CD4-positive, alpha-beta T cell treated with Interleukin-6 for 4 hours (primary cell): ENCODE results near the gene SH3PXD2A.
"Not testable (repeated sequence)": the region's sequence is repeated elsewhere in the genome, so short reads cannot be mapped to it uniquely, and the experiment has no call there.

Source experiments
- DNase-seq: peaks from one replicate; pipeline ENCODE4 v3.0.0-alpha.2; 2020; ENCODE audit warnings: mixed read lengths

The SH3PXD2A gene

DNA sequence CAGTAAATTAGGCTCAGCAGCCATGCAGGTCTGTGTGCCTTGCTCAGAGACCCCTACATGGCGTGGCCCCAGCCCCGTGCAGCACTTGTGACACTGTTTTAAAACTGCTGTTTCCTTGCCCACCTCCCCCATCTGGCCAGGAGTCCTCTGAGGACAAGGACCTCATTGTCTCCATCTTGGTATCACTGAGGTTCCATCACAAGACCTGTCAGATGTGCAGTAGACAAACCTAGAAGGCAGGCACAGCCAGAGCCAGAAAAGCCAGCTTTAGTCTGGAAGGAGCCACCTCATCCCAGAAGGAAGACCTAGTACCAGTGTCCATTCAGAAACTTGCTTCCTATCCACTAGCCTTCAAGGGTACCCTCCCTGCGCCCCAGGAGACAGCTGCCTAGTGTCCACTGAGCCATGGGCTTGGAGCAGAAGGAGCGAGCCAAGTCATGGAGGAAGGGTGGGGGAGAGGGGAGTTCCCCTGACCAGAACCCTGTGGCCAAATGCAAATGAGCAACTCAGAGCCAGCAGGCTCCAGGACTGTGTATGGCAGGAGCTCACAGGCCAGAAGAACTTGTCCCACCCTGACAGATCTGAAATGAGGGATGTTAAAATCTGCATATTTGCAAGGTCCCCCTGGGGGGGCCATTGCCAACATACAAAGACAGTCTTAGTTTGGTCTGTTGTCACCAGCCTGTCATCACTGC lies 176.1 kb downstream of the SH3PXD2A start:
- DNase-seq, result no peak

DNA sequence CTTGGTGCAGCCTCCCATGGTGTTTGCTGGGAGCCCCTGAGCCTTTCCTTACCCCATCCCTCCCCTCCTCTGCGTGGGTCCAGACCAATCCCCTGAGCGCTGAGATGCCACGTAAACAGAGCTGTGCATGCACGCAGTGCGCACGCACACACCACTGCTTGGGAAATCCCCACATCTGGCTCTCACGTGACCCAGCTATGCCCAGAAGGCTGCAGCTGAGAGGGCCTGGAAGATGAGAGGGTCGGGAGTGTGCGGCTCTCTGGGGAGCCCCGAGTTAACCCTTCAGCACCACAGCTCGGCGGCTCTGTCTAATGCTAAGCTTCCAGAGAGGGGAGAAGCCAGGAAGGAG lies 177.2 kb downstream of the SH3PXD2A start:
- peak; percentile 90 for DNase-seq

DNA sequence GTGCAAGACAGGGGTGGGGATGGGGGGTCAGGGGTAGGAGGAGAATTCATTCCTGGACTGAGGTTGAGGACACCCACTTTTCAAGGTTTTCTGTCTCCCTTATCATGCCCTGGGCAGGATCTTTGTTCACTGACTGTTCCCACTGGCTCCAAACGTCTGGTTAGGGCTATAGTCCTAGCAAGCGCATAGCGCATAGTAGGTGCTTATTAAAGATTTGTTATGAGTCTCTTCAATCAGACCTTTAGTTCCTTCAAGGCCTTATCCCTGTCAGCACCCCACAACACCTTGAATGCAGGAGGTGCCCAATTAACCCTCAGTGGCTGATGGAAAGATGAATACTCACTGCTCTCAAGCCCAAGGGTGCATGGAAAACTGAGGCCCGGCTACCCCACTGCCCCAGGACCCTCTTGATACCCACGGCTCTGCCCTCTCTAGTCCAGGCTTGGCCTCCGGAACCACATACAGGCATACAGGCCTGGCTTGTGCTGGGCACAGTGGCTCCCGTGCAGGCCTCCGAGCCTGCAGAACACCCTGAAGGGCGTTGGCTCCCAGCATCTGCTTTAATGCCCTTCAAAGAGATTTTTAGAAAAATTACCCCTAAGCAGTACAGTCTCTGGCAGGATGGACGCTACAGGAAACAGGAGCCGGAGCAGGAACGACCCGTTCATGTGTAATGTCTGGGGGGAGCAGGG lies 177.7 kb downstream of the SH3PXD2A start:
- DNase-seq, result no peak

DNA sequence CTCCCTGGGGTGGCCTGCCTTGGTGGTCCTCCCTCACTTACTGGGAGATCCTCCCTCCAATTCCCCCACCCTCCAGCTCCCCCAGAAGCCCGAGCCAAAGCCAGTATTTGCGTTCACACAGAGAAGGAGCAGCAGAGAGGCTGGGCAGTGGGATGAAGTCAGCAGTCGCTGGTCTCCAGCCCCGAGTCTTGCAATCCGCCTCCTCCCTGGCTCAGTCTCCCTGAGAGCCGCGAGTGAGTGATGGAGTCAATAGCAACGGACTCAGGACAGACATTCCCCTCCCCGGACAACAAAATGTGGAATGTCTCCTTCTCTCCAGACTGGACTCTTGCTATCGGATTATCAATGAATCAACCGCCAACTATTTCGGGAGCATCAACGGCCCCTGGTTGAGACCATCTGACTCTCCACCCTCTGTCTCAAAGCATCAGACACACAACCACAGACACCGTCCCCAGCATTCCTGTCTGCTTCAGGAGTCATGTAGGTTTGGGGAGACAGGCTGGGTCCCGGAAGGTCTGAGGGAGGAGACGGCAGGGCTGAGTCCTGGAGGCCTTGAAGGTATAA lies 178.4 kb downstream of the SH3PXD2A start:
- no peak for DNase-seq

DNA sequence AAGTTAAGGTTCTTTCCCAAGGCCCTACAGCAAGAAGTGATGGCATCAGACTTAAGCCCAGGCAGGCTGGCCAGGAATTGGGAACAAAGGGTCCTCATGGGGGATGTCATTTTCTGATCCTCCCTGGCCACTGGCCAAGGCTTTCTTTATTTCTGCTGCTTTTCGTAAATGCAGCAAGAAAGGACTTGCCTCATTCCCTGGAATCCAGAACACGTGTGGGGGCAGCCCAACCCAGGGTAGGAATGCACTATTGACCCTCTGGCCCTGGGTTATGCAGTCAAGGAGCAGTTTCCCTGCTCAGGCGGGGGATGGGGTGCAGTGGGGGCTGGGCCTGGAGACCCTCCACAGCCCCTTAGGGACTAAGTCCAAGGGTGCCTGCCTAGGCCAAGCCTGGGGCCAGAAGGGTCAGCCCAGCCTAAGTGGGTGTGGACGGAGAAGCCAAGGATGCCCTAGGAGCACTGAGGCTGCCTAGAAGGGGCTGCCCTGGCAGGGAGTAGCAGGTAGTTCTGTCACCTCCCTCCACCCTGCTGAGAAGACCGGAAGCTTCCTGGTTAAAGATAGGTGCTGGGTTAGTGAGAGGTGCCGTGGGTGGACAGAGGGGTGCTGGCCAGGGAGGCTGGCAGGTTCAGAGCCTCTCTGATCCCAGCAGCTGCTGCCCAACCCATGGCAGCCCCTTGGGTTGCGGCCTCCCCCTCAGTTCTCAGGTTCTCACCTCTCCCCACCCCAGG lies 179.2 kb downstream of the SH3PXD2A start:
- no peak for DNase-seq

DNA sequence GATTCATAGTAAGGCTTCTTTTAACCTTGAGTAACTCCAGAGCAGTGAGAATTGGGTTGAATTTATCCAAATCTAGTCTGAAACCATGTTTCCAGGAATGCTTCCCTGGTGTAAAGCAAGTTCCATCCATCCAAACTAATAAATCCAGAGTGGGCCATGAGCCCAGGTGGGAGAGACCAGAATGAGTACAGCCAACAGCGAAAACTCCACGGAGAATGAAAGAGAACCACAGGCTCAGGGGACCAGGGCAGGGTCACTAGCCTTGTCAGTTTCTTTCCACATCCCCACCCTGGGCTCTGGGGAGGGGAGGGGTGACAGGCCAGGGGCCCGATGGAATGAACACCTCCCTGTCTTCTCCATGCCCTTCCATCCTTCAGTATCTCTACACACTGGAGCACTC lies 181.8 kb downstream of the SH3PXD2A start:
- DNase-seq, result no peak

DNA sequence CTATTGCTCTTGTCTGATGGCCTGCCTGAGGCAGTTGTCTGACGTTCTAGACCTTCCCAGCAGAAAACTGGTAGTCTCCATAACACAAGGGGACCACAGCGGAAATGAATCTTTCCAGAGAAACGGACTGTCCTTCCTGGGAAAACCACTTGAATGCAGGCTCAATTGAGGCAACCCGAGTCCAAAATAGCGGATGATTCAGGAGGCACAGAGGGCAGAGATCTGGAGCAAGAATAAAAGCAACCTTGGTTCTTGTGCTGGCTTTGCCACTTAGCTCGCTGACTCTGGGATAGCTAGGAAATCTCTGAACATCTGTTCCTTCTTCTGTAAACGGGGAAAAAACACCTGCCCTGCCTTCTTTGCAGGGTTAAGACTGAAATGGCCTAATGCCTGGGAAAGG lies 183.0 kb downstream of the SH3PXD2A start:
- DNase-seq, result no peak

DNA sequence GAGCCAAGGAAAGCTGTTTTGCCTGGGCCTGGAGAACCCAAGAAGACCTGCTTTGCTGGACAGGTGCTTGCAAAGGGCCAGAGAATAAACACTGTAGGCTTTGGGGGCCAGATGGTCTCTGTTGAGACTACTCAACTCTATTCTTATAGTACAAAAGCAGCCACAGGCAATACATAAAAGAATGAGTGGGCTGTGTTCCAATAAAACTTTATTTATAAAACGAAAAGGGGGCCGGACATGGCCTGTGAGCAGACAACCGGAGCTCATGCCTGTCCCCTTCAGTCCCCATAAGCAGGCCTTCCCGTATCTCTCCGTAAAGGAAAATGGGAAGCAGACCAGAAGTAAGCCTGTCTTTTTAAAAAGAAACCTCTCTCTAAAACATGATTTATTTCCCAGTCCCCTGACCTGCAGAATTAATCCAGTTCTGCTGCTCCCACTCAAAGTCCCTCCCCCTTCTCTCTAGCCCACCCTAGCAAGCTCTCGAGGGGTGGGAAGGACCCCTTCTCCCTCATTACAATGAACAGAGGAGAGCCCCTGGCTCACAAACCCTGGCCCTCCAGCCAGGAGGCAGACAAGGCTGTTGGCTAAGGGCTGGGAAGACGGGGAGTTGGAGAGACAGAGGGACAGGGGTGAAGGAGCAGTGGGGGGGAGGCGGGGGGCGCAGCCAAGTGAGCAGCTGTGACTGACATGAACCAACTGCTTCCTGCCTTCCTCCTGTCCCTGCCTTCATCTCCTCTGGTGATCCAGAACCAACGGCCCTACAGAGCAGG lies 184.1 kb downstream of the SH3PXD2A start:
- no peak for DNase-seq

DNA sequence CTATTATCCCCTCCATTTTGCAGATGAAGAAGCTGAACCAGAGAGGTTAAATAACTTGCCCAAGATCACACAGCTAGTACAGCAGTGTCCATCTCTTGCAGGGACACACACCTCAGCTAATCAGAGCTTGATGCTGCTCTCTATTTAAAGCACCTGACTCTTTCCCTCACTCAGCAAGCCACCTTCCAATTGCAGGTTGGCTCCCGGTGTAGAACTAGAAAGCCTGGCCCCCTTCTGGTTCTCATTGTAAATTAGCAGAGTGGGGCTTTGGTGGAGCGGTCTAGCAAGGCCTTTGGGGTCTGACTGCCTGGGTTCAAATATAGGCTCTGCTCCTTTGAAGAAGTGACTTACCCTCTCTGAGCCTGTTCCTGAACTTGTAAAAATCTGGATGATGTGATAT lies 185.4 kb downstream of the SH3PXD2A start:
- DNase-seq, result no peak

DNA sequence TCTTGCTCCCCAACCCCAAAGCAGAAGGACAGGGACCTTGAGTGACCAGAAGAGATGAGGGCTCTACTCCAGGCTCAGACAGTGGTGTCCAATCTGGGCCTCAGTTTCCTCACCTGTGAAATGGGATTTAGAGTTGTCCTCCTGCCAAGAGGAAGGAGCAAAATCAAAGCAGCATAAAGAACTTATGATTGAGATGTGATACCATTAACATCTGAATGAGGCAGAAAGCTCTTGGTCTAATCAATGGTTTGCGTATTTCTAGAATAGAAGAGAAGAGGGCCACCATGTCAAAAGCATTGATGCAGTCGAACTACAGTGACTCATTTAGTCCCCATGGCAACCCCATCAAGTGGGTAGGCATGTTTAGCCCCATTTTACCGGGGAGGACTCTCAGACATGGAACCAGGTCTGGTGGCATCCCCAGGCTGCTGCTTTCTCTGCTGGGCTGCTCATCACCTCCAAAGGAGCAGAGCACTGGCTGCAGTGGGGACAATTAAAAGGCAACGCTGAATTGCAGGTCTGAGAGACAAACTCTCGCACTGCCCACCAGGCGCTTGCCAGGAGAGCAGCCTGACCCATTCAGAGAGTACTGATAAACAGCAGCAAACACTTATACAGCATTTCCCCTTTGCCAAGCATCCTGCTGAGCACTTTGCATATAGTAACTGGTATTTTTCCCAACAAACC lies 186.0 kb downstream of the SH3PXD2A start:
- no peak for DNase-seq

DNA sequence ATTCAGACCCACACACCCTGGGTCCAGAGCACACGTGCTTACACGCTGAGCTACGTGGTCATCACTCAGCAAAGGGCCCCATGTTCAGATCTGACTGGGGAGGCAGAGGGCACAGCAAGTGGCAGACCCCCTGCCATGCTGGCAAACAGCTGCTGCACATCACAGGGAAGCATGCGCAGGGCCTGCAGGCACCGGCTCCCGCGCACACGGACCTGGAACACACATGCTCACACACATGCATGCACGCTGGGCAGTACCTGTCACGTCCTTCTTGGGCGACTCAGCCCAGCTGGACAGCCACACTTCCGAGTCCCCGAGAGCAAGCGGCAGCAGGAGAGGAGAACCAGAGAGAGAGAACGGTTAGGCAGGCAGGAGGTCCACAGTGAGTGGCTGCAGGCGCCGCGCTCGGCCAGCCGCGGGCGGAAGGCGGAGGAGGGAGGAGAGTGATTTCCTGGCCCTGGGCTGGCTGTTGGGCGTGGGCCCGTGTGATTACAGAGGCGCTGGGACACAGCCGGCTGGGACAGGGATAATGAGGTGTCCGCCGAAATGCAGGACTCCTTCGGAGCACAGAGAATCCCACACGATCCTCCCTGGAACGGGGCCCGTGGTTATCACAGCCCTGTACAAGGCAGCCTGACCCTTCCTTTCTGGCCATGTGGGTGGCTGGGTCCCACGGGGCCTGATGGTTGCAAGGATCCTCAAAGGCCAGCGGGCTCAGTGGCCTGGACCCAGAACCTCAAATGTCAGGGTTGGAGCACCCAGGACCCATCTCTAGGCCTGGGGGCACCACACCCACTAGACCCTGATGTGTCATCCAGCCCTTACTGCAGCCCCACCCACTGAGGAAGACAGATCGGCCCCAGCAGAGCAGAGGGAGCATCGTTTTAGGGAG lies 186.8 kb downstream of the SH3PXD2A start:
- peak; percentile 41 for DNase-seq

DNA sequence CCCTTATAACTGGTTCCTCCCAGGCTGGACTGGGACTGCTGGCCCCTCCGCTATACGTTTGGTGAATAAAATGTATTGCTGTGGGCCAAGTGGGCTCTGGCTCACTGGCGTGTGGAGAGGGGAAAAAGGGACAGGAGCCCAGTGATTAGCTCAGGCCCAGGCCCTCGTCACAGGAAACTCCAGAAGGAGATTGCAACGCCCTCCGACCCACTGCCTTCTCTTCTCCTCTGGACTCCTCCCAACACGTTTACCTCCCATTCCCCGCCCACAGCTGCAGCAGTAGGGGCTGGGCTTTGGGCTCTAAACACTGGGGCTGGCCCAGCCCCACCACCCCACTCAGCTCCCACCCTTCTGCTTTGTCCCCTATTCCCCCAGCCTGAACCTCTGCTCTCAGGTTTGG lies 188.0 kb downstream of the SH3PXD2A start:
- DNase-seq, result no peak

DNA sequence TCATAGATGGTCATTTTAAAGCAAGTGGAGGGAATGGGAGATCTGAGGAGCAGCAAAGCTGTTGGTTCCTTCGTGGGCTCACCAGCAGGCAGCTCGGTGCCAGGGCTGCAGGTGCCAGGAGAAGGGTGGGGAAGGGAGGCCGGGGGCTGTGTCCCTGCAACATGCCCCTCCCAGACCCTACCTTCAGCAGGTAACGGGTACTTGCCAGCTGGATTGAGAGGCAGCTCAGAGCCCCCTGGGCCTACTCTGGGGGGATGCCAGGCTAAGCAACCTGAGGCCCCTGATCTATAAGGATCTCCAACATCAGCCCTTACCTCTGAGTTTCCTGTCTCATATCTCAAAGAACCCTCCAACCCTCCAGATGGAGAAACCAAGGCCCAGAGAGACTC lies 188.6 kb downstream of the SH3PXD2A start:
- DNase-seq, result no peak

DNA sequence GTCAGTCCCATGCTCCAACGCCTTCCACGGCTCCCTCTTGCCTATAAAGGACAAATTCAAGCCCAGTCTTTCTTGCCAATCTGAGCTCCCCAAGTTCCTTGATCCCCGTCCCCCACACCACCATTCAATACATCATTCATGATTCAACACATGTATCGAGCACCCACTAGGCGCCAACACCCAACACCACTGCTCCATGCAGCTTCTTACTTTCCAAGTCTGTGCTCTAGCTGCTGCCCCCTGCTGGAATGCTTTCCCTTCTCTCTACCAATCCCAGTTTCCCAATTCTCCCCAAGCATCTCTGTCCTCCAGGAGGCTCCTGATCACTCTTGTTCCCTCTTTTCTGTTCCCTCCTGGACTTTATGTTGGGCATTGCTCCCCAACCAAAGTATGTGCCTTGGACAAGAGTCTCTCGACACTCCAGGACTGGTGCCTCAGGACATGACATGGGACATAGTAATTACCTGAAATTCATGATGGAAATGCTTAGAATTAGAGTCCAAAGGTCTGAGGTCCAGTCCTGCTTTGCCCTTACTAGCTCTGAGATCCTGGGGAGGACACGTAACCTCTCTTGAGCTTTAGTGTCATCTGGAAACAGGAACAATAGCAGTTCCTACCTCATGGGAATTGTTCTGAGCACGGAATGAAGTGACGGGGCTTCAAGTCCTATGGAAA lies 189.2 kb downstream of the SH3PXD2A start:
- DNase-seq, result peak; percentile 18

DNA sequence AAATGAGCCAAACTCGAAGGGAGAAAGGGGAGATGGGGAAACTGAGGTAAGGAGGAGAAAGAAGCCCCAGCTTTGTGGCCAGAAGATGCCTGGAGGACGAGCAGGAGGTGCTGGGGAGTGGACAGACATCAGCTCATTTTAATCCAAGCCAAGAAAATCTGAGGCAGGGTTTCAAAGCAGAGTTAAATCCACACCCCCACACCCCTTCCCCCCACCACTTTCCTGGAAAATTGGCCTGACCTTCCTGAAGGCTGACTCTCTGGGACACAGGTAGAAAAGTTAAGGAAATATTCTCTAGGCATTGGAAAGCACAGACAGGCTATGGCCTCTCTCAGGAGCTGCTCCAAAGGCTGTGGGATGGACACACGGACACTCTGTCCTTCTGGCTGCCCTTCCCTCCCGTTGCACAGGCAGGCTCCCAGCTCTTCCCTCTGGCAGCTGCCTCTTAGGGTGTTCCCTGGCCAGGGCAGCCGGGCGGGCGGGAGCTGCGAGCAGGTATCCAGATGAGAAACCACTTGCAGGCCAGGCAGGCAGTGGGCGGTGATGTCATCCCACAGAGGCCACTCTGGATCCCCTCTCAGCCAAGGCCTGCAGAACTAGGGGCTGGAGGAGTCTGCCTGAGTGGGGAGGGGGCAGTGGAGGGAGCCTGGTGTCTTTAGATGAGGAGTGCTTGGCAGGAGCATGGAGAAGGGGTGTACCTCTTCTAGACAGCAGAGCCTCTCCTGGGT lies 190.1 kb downstream of the SH3PXD2A start:
- no peak for DNase-seq

DNA sequence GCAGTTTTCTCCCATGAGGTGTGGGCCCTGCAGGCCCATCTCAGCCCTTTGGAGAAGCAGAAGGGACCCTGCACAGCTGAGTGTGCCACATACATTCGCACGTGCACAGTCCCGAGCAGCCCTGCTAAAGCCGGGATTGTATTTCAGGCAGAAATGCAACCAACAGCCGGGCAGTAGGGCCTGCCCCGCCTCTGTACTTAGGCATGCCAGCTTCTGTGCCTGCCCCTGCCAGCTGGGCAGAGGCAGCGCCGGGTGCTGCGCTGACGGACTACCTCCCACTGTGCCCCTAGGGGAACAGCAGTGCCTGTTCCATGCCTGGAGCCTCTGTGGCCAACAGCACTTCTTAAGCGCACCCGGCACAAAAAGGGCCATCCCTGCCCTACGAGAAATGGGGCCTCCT lies 191.6 kb downstream of the SH3PXD2A start:
- no peak for DNase-seq

DNA sequence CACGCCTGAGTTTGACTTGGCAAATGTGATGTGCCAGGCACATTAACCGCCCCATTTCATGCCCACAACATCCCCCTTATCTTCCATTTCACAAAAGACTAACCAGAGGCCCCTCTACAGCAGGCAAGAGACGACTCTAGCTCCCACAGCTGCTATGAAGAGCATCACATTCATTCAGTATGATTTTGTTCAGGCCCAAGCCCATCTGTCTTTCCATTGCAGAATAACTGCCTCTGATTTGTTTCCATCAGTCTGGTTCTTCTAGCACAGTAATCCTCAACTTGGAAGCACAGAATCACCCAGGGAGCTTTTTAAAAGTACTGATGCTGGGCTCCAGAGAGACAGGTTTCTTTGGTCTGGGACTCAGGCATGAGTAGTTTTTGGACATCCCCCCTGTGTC lies 192.1 kb downstream of the SH3PXD2A start:
- no peak for DNase-seq

DNA sequence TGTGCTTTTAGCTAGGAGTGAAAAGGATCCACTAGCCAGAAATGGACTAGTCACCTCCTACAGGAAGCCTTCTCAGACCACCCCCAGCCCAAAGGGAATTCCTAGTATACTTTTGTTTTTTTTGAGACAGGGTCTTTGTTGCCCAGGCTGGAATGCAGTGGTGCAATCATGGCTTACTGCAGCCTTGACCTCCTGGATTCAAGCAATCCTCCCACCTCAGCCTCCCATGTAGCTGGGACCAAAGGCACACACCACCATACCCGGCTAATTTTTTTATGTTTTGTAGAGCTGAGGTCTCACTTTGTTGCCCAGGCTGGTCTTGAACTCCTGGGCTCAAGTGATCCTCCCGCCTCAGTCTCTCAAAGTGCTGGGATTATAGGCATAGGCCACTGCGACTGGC lies 192.7 kb downstream of the SH3PXD2A start:
- DNase-seq, result not testable (repeated sequence)

DNA sequence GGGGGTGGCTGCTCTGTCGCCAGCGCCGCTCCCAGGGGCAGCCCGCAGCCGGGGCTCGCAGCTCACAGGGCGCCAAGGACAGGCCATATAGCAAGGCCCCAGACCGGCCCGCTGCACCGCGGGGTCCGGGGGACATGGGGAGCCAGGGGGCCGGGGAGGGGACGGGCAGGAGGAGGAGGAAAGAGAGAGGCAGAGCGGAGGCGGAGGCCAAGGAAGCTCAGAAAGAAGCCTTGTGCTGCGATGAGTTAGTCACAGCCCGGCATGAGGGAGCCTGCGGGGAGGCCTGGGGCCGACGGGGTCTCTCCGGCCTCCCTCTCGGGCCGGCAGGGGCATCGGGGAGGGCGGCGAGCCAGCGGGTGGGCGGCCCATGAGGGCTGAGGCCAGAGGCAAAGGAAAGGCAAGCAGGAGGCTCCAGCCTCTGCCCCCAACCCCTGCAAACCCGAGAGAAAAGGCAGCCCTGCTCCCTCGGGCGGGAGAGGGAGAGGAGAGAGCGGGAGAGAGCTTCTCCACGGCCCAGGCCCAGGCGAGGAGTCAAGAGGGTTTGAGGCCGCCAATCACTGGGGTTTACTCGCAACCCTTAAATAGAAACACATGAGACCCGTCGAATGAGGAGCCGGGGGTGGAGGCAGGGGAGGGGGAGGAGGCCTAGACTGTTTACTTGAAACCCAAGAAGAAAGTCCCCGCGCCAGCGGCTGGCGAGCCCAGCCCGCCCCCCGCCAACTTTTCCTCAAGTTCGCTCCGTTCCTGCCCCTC lies 194.0 kb downstream of the SH3PXD2A start:
- peak; percentile 71 for DNase-seq
